GM19025 (cell line): ENCODE measurements around the gene USP3.
A peak's percentile ranks its signal among the peaks of the same experiment; 100 is the strongest.

Source experiments
- ATAC-seq: cut with Tn5 transposase; IDR thresholded peaks from one replicate; pipeline ENCODE4 v1.9.1; 2021; ENCODE audit warnings: mild to moderate bottlenecking, low read depth, moderate library complexity; ENCODE audit not compliant: unreplicated experiment

USP3 gene

GRCh38 chr15:63504247-63504978 lies at the start of gene USP3:
Gene USP3, plus strand, starts transcription at chr15:63504593. Its CDS starts 147 bp downstream, at chr15:63504740.
- peak; percentile 52 for ATAC-seq

- ATAC-seq = no peak
Observed at GRCh38 chr15:63456258-63456657, 48.1 kb upstream of the USP3 start.

- no peak for ATAC-seq
Observed at GRCh38 chr15:63457379-63457778, 47.0 kb upstream of the USP3 start.

- no peak for ATAC-seq
Observed at GRCh38 chr15:63458026-63458425, 46.4 kb upstream of the USP3 start.

GRCh38 chr15:63458794-63459395 lies 45.5 kb upstream of the USP3 start:
- no peak for ATAC-seq

- no peak for ATAC-seq
Observed at GRCh38 chr15:63460210-63461155, 43.9 kb upstream of the USP3 start.

GRCh38 chr15:63461230-63461985 lies 43.0 kb upstream of the USP3 start:
- ATAC-seq = no peak

- no peak for ATAC-seq
Observed at GRCh38 chr15:63462088-63462487, 42.3 kb upstream of the USP3 start.

GRCh38 chr15:63463036-63463435 lies 41.4 kb upstream of the USP3 start:
- ATAC-seq = no peak

GRCh38 chr15:63463793-63464192 lies 40.6 kb upstream of the USP3 start:
- ATAC-seq = no peak

- no peak for ATAC-seq
Observed at GRCh38 chr15:63465104-63465503, 39.3 kb upstream of the USP3 start.

- no peak for ATAC-seq
Observed at GRCh38 chr15:63466378-63467192, 37.8 kb upstream of the USP3 start.

GRCh38 chr15:63469190-63469589 lies 35.2 kb upstream of the USP3 start:
- no peak for ATAC-seq

- ATAC-seq = no peak
Observed at GRCh38 chr15:63469984-63470383, 34.4 kb upstream of the USP3 start.

- ATAC-seq = peak; percentile 40
Observed at GRCh38 chr15:63473007-63473748, 31.2 kb upstream of the USP3 start.

GRCh38 chr15:63473749-63473998 lies 30.7 kb upstream of the USP3 start:
- peak; percentile 6 for ATAC-seq

GRCh38 chr15:63473999-63474809 lies 30.2 kb upstream of the USP3 start:
- ATAC-seq = peak; percentile 51

- ATAC-seq = peak; percentile 52
Observed at GRCh38 chr15:63474810-63475316, 29.5 kb upstream of the USP3 start.
